ENCODE data around the gene SQOR.

The SQOR gene

GRCh38 chr15:45635763-45636292 lies 999 bp downstream of the SQOR start:
- H3K9ac ChIP-seq (ENCODE audit: low read depth, low read length) = no peak overlapping the region

GRCh38 chr15:45637141-45637540 lies 2.3 kb downstream of the SQOR start:
- H3K4me3 ChIP-seq (ENCODE audit: low read length) = no peak overlapping the region
- H3K27me3 ChIP-seq (ENCODE audit: insufficient read depth, low read length) = peaks cover 45% of the 10 kb centered on the region
- H3K4me1 ChIP-seq (ENCODE audit: insufficient read depth, low read length) = no peaks in the 10 kb centered on the region; the same call in 1 of the 2 replicates
- H3K9me3 ChIP-seq (ENCODE audit: insufficient read depth, low read depth, low read length) = no peaks in the 10 kb centered on the region
- H3K9ac ChIP-seq (ENCODE audit: low read depth, low read length) = no peak overlapping the region
- H3K27ac ChIP-seq (ENCODE audit: low read length) = no peak overlapping the region
- no peaks in the 10 kb centered on the region for H3K36me3 ChIP-seq (ENCODE audit: insufficient read depth, low read depth, low read length)

More at GRCh38 chr15:45635763-45636292, 999 bp downstream of the SQOR start:
- Histone ChIP-seq H3K9me3 (ENCODE audit: insufficient read depth, low read depth, low read length) (no peaks in the 10 kb centered on the region), H3K4me3 (ENCODE audit: low read length) (peak overlapping the region; percentile 74), H3K27me3 (ENCODE audit: insufficient read depth, low read length) (peaks cover 53% of the 10 kb centered on the region), H3K27ac (ENCODE audit: low read length) (no peak overlapping the region), H3K36me3 (ENCODE audit: insufficient read depth, low read depth, low read length) (no peaks in the 10 kb centered on the region), H3K4me1 (ENCODE audit: insufficient read depth, low read length) (no peaks in the 10 kb centered on the region; the same call in 1 of the 2 replicates)

- Histone ChIP-seq H3K27me3 (ENCODE audit: insufficient read depth, low read length) (peaks cover 45% of the 10 kb centered on the region), H3K9ac (ENCODE audit: low read depth, low read length) (no peak overlapping the region), H3K36me3 (ENCODE audit: insufficient read depth, low read depth, low read length) (no peaks in the 10 kb centered on the region), H3K27ac (ENCODE audit: low read length) (no peak overlapping the region), H3K4me1 (ENCODE audit: insufficient read depth, low read length) (no peaks in the 10 kb centered on the region; the same call in 1 of the 2 replicates), H3K9me3 (ENCODE audit: insufficient read depth, low read depth, low read length) (no peaks in the 10 kb centered on the region), H3K4me3 (ENCODE audit: low read length) (no peak overlapping the region)
These were observed 2.8 kb downstream of the SQOR start for GRCh38 chr15:45637552-45638033.

GRCh38 chr15:45640616-45641015 lies 5.8 kb downstream of the SQOR start:
- no peaks in the 10 kb centered on the region; the same call in 1 of the 2 replicates for H3K4me1 ChIP-seq (ENCODE audit: insufficient read depth, low read length)
- H3K27me3 ChIP-seq (ENCODE audit: insufficient read depth, low read length) = peaks cover 18% of the 10 kb centered on the region
- no peaks in the 10 kb centered on the region for H3K36me3 ChIP-seq (ENCODE audit: insufficient read depth, low read depth, low read length)
- H3K27ac ChIP-seq (ENCODE audit: low read length) = no peak overlapping the region
- no peak overlapping the region for H3K9ac ChIP-seq (ENCODE audit: low read depth, low read length)
- no peak overlapping the region for H3K4me3 ChIP-seq (ENCODE audit: low read length)
- no peaks in the 10 kb centered on the region for H3K9me3 ChIP-seq (ENCODE audit: insufficient read depth, low read depth, low read length)

GRCh38 chr15:45641374-45641781 lies 6.5 kb downstream of the SQOR start:
- Histone ChIP-seq H3K36me3 (ENCODE audit: insufficient read depth, low read depth, low read length) (no peaks in the 10 kb centered on the region), H3K27ac (ENCODE audit: low read length) (no peak overlapping the region), H3K4me1 (ENCODE audit: insufficient read depth, low read length) (no peaks in the 10 kb centered on the region; the same call in 1 of the 2 replicates), H3K9me3 (ENCODE audit: insufficient read depth, low read depth, low read length) (no peaks in the 10 kb centered on the region), H3K9ac (ENCODE audit: low read depth, low read length) (no peak overlapping the region), H3K4me3 (ENCODE audit: low read length) (no peak overlapping the region), H3K27me3 (ENCODE audit: insufficient read depth, low read length) (peaks cover 10% of the 10 kb centered on the region)

- H3K9ac ChIP-seq (ENCODE audit: low read depth, low read length) = no peak overlapping the region
- H3K4me3 ChIP-seq (ENCODE audit: low read length) = no peak overlapping the region
- no peak overlapping the region for H3K27ac ChIP-seq (ENCODE audit: low read length)
- H3K4me1 ChIP-seq (ENCODE audit: insufficient read depth, low read length) = no peaks in the 10 kb centered on the region; the same call in 1 of the 2 replicates
- H3K27me3 ChIP-seq (ENCODE audit: insufficient read depth, low read length) = peaks cover 1% of the 10 kb centered on the region
- H3K9me3 ChIP-seq (ENCODE audit: insufficient read depth, low read depth, low read length) = no peaks in the 10 kb centered on the region
- no peaks in the 10 kb centered on the region for H3K36me3 ChIP-seq (ENCODE audit: insufficient read depth, low read depth, low read length)
These were observed 7.4 kb downstream of the SQOR start for GRCh38 chr15:45641999-45642932.

- no peak overlapping the region for H3K27ac ChIP-seq (ENCODE audit: low read length)
- H3K27me3 ChIP-seq (ENCODE audit: insufficient read depth, low read length) = no peaks in the 10 kb centered on the region; the same call in 1 of the 2 replicates
- no peak overlapping the region for H3K9ac ChIP-seq (ENCODE audit: low read depth, low read length)
- no peak overlapping the region for H3K4me3 ChIP-seq (ENCODE audit: low read length)
- H3K36me3 ChIP-seq (ENCODE audit: insufficient read depth, low read depth, low read length) = no peaks in the 10 kb centered on the region
- no peaks in the 10 kb centered on the region for H3K9me3 ChIP-seq (ENCODE audit: insufficient read depth, low read depth, low read length)
- no peaks in the 10 kb centered on the region; the same call in 1 of the 2 replicates for H3K4me1 ChIP-seq (ENCODE audit: insufficient read depth, low read length)
These were observed 9.6 kb downstream of the SQOR start for GRCh38 chr15:45644437-45644836.

GRCh38 chr15:45645026-45645980 lies 10.5 kb downstream of the SQOR start:
- no peaks in the 10 kb centered on the region; the same call in 1 of the 2 replicates for H3K4me1 ChIP-seq (ENCODE audit: insufficient read depth, low read length)
- H3K27ac ChIP-seq (ENCODE audit: low read length) = no peak overlapping the region
- no peaks in the 10 kb centered on the region; the same call in 1 of the 2 replicates for H3K27me3 ChIP-seq (ENCODE audit: insufficient read depth, low read length)
- H3K4me3 ChIP-seq (ENCODE audit: low read length) = no peak overlapping the region
- H3K9ac ChIP-seq (ENCODE audit: low read depth, low read length) = no peak overlapping the region
- no peaks in the 10 kb centered on the region for H3K9me3 ChIP-seq (ENCODE audit: insufficient read depth, low read depth, low read length)
- H3K36me3 ChIP-seq (ENCODE audit: insufficient read depth, low read depth, low read length) = no peaks in the 10 kb centered on the region

- H3K9ac ChIP-seq (ENCODE audit: low read depth, low read length) = no peak overlapping the region
- H3K27ac ChIP-seq (ENCODE audit: low read length) = no peak overlapping the region
- no peaks in the 10 kb centered on the region; the same call in 1 of the 2 replicates for H3K4me1 ChIP-seq (ENCODE audit: insufficient read depth, low read length)
- H3K4me3 ChIP-seq (ENCODE audit: low read length) = no peak overlapping the region
- H3K9me3 ChIP-seq (ENCODE audit: insufficient read depth, low read depth, low read length) = no peaks in the 10 kb centered on the region
- H3K27me3 ChIP-seq (ENCODE audit: insufficient read depth, low read length) = no peaks in the 10 kb centered on the region
- H3K36me3 ChIP-seq (ENCODE audit: insufficient read depth, low read depth, low read length) = no peaks in the 10 kb centered on the region
These were observed 11.4 kb downstream of the SQOR start for GRCh38 chr15:45646220-45646619.

- Histone ChIP-seq H3K36me3 (ENCODE audit: insufficient read depth, low read depth, low read length) (no peaks in the 10 kb centered on the region), H3K27me3 (ENCODE audit: insufficient read depth, low read length) (no peaks in the 10 kb centered on the region), H3K9ac (ENCODE audit: low read depth, low read length) (no peak overlapping the region), H3K4me1 (ENCODE audit: insufficient read depth, low read length) (no peaks in the 10 kb centered on the region; the same call in 1 of the 2 replicates), H3K4me3 (ENCODE audit: low read length) (no peak overlapping the region), H3K27ac (ENCODE audit: low read length) (no peak overlapping the region), H3K9me3 (ENCODE audit: insufficient read depth, low read depth, low read length) (no peaks in the 10 kb centered on the region)
These were observed 13.0 kb downstream of the SQOR start for GRCh38 chr15:45647828-45648227.

Measured in iPS-20b (cell line).